Parathyroid adenoma (tissue), 2 donors: Measurements from ENCODE around the gene CSRP2.

ENCODE experiments used
- H2AFZ ChIP-seq: fragments of 300-600 bp; sonication (generic); one replicate; pipeline ENCODE4 v1.7.0; 2017; ENCODE audit warnings: antibody characterized with exemption, mild to moderate bottlenecking
- H3K27ac ChIP-seq: fragments of 300-600 bp; sonication (generic); one replicate; pipeline ENCODE4 v1.7.0; 2017
- H3K27me3 ChIP-seq: fragments of 300-600 bp; sonication (generic); one replicate; pipeline ENCODE4 v1.7.0; 2017; ENCODE audit warnings: low read length; ENCODE audit not compliant: control insufficient read depth, insufficient read depth
- H3K36me3 ChIP-seq: fragments of 300-600 bp; sonication (generic); one replicate; pipeline ENCODE4 v1.7.0; 2017; ENCODE audit warnings: low read length; ENCODE audit not compliant: control insufficient read depth, insufficient read depth
- H3K4me1 ChIP-seq: fragments of 300-600 bp; sonication (generic); one replicate; pipeline ENCODE4 v1.7.0; 2017; ENCODE audit warnings: control low read depth
- H3K4me2 ChIP-seq: fragments of 300-600 bp; sonication (generic); one replicate; pipeline ENCODE4 v1.7.0; 2017; ENCODE audit warnings: low read length
- H3K4me3 ChIP-seq: fragments of 300-600 bp; sonication (generic); one replicate; pipeline ENCODE4 v1.7.0; 2017; ENCODE audit warnings: low read depth, low read length
- H3K79me2 ChIP-seq: fragments of 300-600 bp; sonication (generic); one replicate; pipeline ENCODE4 v1.7.0; 2017; ENCODE audit warnings: control low read depth
- H3K9ac ChIP-seq: fragments of 300-600 bp; sonication (generic); one replicate; pipeline ENCODE4 v1.7.0; 2017; ENCODE audit warnings: mild to moderate bottlenecking
- H3K9me3 ChIP-seq: fragments of 300-600 bp; sonication (generic); one replicate; pipeline ENCODE4 v1.7.0; 2017; ENCODE audit warnings: low read length; ENCODE audit not compliant: control insufficient read depth
- TF ChIP-seq, protein P1 (sequence below): fragments of 300-600 bp; sonication (generic); IDR thresholded peaks from one replicate; pipeline ENCODE4 v1.7.0; 2017; ENCODE audit warnings: antibody characterized with exemption, mild to moderate bottlenecking
- donor health status: primary hyperparathyroidism.

The CSRP2 gene

DNA sequence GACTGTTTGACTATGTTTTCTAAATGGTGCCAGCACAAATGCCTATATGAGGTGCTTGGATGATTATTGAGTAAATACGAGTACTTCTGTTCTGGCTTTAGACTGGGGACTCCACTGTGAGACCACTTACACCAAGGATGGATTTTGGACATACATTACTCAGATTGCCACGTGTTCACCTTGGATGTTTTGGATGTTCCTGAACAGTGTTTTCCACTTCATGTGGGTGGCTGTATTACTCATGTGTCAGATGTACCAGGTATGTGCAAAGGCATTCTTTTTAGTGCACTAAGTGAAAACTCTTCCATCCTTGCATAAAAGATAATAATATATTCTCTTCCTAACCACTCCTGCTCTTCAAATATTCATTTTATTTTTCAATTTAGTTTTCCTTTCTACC is 30.7 kb downstream of the CSRP2 start:
- Histone ChIP-seq H3K9ac (no peak overlapping the region), H3K36me3 (no peaks in the 10 kb centered on the region), H3K9me3 (no peaks in the 10 kb centered on the region), H3K4me2 (no peak overlapping the region), H2AFZ (no peak overlapping the region), H3K27me3 (no peaks in the 10 kb centered on the region), H3K4me3 (no peak overlapping the region), H3K27ac (no peak overlapping the region), H3K4me1 (no peaks in the 10 kb centered on the region), H3K79me2 (no peaks in the 10 kb centered on the region)
- TF ChIP-seq, protein P1, sequence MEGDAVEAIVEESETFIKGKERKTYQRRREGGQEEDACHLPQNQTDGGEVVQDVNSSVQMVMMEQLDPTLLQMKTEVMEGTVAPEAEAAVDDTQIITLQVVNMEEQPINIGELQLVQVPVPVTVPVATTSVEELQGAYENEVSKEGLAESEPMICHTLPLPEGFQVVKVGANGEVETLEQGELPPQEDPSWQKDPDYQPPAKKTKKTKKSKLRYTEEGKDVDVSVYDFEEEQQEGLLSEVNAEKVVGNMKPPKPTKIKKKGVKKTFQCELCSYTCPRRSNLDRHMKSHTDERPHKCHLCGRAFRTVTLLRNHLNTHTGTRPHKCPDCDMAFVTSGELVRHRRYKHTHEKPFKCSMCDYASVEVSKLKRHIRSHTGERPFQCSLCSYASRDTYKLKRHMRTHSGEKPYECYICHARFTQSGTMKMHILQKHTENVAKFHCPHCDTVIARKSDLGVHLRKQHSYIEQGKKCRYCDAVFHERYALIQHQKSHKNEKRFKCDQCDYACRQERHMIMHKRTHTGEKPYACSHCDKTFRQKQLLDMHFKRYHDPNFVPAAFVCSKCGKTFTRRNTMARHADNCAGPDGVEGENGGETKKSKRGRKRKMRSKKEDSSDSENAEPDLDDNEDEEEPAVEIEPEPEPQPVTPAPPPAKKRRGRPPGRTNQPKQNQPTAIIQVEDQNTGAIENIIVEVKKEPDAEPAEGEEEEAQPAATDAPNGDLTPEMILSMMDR = no peak

DNA sequence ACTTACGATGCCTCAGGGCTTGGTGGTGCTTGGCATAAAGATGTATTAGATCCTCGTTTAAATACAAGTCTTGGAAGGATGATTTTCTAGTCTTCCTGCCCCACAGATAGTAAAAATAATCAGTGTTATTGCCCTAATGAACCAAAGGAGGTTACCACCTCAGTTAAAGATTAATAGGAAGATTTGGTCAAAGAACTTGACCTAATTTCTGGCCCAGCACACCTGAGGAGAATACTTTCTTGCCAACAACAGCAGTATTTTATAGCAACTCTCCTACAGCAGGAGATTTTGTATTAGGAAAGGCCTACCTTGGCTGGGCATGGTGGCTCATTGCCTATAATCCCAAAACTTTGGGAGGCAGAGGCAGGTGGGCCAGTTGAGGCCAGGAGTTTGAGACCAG is 31.6 kb downstream of the CSRP2 start:
- Histone ChIP-seq H3K4me1 (no peaks in the 10 kb centered on the region), H3K36me3 (no peaks in the 10 kb centered on the region), H3K4me3 (no peak overlapping the region), H2AFZ (no peak overlapping the region), H3K9ac (no peak overlapping the region), H3K27ac (no peak overlapping the region), H3K27me3 (no peaks in the 10 kb centered on the region), H3K4me2 (no peak overlapping the region), H3K9me3 (no peaks in the 10 kb centered on the region), H3K79me2 (no peaks in the 10 kb centered on the region)
- TF ChIP-seq, protein P1 = no peak

DNA sequence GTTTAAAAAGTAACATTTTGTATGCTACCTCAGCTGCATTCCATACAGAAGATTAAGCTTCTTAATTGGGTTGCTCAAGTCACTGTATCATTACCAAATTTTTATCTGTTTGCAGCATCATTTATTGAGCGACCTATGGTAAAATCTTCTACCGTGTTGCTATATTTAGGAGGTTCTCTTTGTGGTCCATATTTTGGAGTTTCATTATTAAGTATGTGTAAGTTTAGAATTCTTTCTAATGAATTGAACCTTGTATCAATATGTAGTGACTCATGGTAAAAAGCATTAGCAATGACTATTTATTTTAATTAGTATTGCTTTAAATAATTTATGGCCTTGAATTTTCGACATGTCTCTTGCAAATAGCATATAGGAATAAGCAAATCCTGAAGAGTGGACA is 42.2 kb downstream of the CSRP2 start:
- H2AFZ ChIP-seq = no peak overlapping the region
- H3K27me3 ChIP-seq = no peaks in the 10 kb centered on the region
- no peak overlapping the region for H3K27ac ChIP-seq
- no peak overlapping the region for H3K4me2 ChIP-seq
- no peaks in the 10 kb centered on the region for H3K9me3 ChIP-seq
- H3K36me3 ChIP-seq = no peaks in the 10 kb centered on the region
- H3K4me1 ChIP-seq = no peaks in the 10 kb centered on the region
- H3K9ac ChIP-seq = no peak overlapping the region
- no peaks in the 10 kb centered on the region for H3K79me2 ChIP-seq
- no peak overlapping the region for H3K4me3 ChIP-seq
- TF ChIP-seq, protein P1 = no peak

DNA sequence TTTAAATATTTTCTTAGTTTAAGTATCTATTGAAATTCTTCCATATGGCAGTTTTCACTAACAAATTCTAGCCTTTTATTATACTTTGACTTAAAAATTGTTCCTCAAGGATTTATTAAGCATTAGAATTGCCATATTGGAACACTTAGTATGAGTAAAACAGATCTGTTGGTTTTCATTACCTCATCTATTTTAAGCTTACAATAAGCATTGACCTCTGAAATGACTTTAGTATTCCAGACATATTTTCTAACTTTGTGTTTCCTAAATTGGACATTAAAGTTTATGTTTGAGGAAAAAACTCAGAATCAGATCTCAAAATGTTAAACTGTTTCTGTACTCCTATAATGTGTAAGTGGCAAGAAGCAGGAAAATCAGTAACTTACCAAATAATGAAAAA is 48.4 kb downstream of the CSRP2 start:
- no peak overlapping the region for H3K9ac ChIP-seq
- H3K4me2 ChIP-seq = no peak overlapping the region
- no peaks in the 10 kb centered on the region for H3K36me3 ChIP-seq
- no peak overlapping the region for H2AFZ ChIP-seq
- TF ChIP-seq, protein P1 = no peak
- no peaks in the 10 kb centered on the region for H3K4me1 ChIP-seq
- no peaks in the 10 kb centered on the region for H3K9me3 ChIP-seq
- H3K27me3 ChIP-seq = no peaks in the 10 kb centered on the region
- H3K27ac ChIP-seq = no peak overlapping the region
- H3K4me3 ChIP-seq = no peak overlapping the region
- H3K79me2 ChIP-seq = no peaks in the 10 kb centered on the region

DNA sequence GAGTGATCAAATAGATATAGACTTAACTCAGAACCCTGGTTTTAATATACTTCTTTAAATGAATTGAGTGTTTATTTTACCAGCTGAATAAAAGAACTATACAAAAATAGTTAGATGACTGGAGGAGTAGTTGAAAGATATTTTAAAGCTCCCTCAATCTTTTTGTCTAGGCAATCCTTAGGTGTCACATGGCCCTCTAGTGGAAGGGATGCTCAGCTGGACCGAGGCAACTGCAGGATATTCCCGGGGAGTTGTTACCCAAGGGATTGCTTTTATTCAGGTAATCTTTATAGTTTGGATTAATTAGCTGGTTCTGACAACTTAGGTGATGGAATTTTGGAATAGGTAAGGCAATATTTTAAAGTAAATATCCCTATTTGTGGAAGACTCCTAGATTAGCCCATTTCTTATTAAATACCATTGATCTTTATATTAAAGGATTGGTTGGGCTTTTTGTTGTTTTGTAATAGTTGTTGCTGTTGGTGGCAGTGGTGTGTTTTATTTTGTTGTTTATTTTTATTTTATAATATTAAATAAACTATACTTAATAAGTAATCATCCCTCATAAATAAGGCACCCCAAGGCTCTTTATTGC is 57.8 kb downstream of the CSRP2 start:
- Histone ChIP-seq H3K4me1 (no peaks in the 10 kb centered on the region), H2AFZ (no peak overlapping the region), H3K79me2 (no peaks in the 10 kb centered on the region), H3K9ac (no peak overlapping the region), H3K27ac (no peak overlapping the region), H3K36me3 (no peaks in the 10 kb centered on the region), H3K4me2 (no peak overlapping the region), H3K9me3 (no peaks in the 10 kb centered on the region), H3K4me3 (no peak overlapping the region), H3K27me3 (no peaks in the 10 kb centered on the region)
- TF ChIP-seq, protein P1 = peak; percentile 49
